ENCODE measurements around the gene SH2D3A. TPM values are rescaled to one million over a fixed set of nuclear protein-coding genes. Genes with fewer than 3 reads are reported as not detected.

SH2D3A gene
- total and polyA plus RNA-seq, 7 donors = 0.66 to 42.7 (median 26.9) TPM; not detected in 3

DNA sequence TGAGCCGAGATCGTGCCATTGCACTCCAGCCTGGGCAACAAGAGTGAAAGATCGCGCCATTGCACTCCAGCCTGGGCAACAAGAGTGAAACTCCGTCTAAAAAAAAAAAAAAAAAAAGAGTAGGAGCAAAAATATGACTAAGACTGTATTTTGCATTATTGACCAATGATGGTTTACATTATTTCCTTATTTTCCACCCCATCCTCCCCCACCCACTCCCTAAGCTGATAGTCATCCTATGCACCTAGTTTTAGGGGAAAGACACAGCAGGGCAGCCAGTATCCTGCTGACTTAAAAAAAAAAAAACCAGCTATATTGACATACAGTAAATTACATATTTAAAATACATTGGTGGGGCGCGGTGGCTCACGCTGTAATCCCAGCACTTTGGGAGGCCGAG lies 30.4 kb upstream of the SH2D3A start:
- no peak for DNase-seq
- TF ChIP-seq EP300 (IDR thresholded peaks at IDR 0.05) (no peak), POLR2AphosphoS5 (IDR thresholded peaks at IDR 0.05) (no peak), POLR2A (IDR thresholded peaks at IDR 0.05) (no peak)
- TF ChIP-seq, protein P1, sequence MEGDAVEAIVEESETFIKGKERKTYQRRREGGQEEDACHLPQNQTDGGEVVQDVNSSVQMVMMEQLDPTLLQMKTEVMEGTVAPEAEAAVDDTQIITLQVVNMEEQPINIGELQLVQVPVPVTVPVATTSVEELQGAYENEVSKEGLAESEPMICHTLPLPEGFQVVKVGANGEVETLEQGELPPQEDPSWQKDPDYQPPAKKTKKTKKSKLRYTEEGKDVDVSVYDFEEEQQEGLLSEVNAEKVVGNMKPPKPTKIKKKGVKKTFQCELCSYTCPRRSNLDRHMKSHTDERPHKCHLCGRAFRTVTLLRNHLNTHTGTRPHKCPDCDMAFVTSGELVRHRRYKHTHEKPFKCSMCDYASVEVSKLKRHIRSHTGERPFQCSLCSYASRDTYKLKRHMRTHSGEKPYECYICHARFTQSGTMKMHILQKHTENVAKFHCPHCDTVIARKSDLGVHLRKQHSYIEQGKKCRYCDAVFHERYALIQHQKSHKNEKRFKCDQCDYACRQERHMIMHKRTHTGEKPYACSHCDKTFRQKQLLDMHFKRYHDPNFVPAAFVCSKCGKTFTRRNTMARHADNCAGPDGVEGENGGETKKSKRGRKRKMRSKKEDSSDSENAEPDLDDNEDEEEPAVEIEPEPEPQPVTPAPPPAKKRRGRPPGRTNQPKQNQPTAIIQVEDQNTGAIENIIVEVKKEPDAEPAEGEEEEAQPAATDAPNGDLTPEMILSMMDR (IDR thresholded peaks at IDR 0.05) = no peak
- intact Hi-C loops (cut with DNase I) = no loop called here
- 83 to 87% methylated on average over 9 of the region's 9 CpGs for WGBS, 2 donors
- H3K9me3 ChIP-seq = peaks cover 0 to 8% (median 2%) of the 10 kb centered on the region in 4 donors
- no peaks in the 10 kb centered on the region for H3K36me3 ChIP-seq
- no peak overlapping the region for H3K27ac ChIP-seq
- H3K4me1 ChIP-seq = peaks cover 0 to 10% (median 4%) of the 10 kb centered on the region in 4 donors
- peaks cover 0 to 22% (median 0%) of the 10 kb centered on the region in 3 donors for H3K27me3 ChIP-seq
- H3K4me3 ChIP-seq = no peak overlapping the region

GRCh38 chr19:6796278-6796677 lies 29.0 kb upstream of the SH2D3A start:
- H3K27me3 ChIP-seq = peaks cover 0 to 13% (median 0%) of the 10 kb centered on the region in 3 donors

GRCh38 chr19:6794686-6795431 lies 27.6 kb upstream of the SH2D3A start:
- Histone ChIP-seq H3K9me3 (peaks cover 0 to 8% (median 2%) of the 10 kb centered on the region in 4 donors), H3K4me1 (no peaks in the 10 kb centered on the region), H3K4me3 (no peak overlapping the region), H3K36me3 (no peaks in the 10 kb centered on the region), H3K27me3 (peaks cover 0 to 6% (median 0%) of the 10 kb centered on the region in 3 donors), H3K27ac (no peak overlapping the region)
- TF ChIP-seq POLR2A (IDR thresholded peaks at IDR 0.05) (no peak), EP300 (IDR thresholded peaks at IDR 0.05) (no peak), POLR2AphosphoS5 (IDR thresholded peaks at IDR 0.05) (no peak)
- TF ChIP-seq, protein P1 (IDR thresholded peaks at IDR 0.05) = no peak
- DNase-seq = no peak
- intact Hi-C loops (cut with DNase I) = no loop called here
- WGBS, 2 donors = 88 to 92% methylated on average over 13 of the region's 13 CpGs

More at GRCh38 chr19:6796278-6796677, 29.0 kb upstream of the SH2D3A start:
- Histone ChIP-seq H3K4me1 (peaks cover 0 to 6% (median 3%) of the 10 kb centered on the region in 4 donors), H3K4me3 (no peak overlapping the region), H3K27ac (no peak overlapping the region), H3K9me3 (peaks cover 0 to 8% (median 2%) of the 10 kb centered on the region in 4 donors), H3K36me3 (no peaks in the 10 kb centered on the region)
- WGBS, 2 donors = 93 to 95% methylated on average over 4 of the region's 4 CpGs
- intact Hi-C loops (cut with DNase I) = no loop called here
- DNase-seq = no peak
- TF ChIP-seq EP300 (IDR thresholded peaks at IDR 0.05) (no peak), POLR2A (IDR thresholded peaks at IDR 0.05) (no peak), POLR2AphosphoS5 (IDR thresholded peaks at IDR 0.05) (no peak)
- TF ChIP-seq, protein P1 (IDR thresholded peaks at IDR 0.05) = no peak

GRCh38 chr19:6793973-6794372 lies 26.7 kb upstream of the SH2D3A start:
- Histone ChIP-seq H3K27me3 (peaks cover 0 to 6% (median 0%) of the 10 kb centered on the region in 3 donors), H3K36me3 (no peaks in the 10 kb centered on the region), H3K27ac (no peak overlapping the region), H3K4me1 (no peaks in the 10 kb centered on the region), H3K4me3 (no peak overlapping the region), H3K9me3 (peaks cover 0 to 8% (median 2%) of the 10 kb centered on the region in 4 donors)
- no peak for DNase-seq
- TF ChIP-seq POLR2AphosphoS5 (IDR thresholded peaks at IDR 0.05) = no peak
- TF ChIP-seq, protein P1 (IDR thresholded peaks at IDR 0.05) = no peak
- 78 to 89% methylated on average over 5 of the region's 5 CpGs for WGBS, 2 donors
- intact Hi-C loops (cut with DNase I) = no loop called here
